Ureter (tissue), 1 donor: ENCODE measurements around the gene RNF103. TPM values are rescaled to one million over a fixed set of nuclear protein-coding genes. Genes with fewer than 3 reads are reported as not detected.
"Not testable (repeated sequence)": the region's sequence is repeated elsewhere in the genome, so short reads cannot be mapped to it uniquely, and the experiment has no call there.

ENCODE experiments used
- DNase-seq: peaks from one replicate; pipeline ENCODE4 v3.0.0-alpha.2; 2020; ENCODE audit warnings: low spot score
- total RNA-seq: library from RNA; stranded (reverse); gene quantifications from one replicate; pipeline ENCODE4 v1.2.4, GENCODE V29; 2023
- donor health status: DM: yes; HTN: yes; CAD: no.

RNF103 gene
- total RNA-seq, 1 donor from 2014 or later = 27.6 TPM

GRCh38 chr2:86623043-86623493 lies 597 bp downstream of the RNF103 start:
- peak; percentile 66 for DNase-seq

GRCh38 chr2:86622519-86623042 lies 1.1 kb downstream of the RNF103 start:
- peak; percentile 50 for DNase-seq

GRCh38 chr2:86621280-86621943 lies 2.3 kb downstream of the RNF103 start:
- DNase-seq = no peak

- DNase-seq = no peak
These were observed 5.9 kb downstream of the RNF103 start for GRCh38 chr2:86617738-86618137.

- DNase-seq = no peak
These were observed 6.5 kb downstream of the RNF103 start for GRCh38 chr2:86617153-86617552.

- DNase-seq = no peak
These were observed 7.2 kb downstream of the RNF103 start for GRCh38 chr2:86616502-86616901.

GRCh38 chr2:86615596-86615995 lies 8.1 kb downstream of the RNF103 start:
- no peak for DNase-seq

- DNase-seq = no peak
These were observed 10.2 kb downstream of the RNF103 start for GRCh38 chr2:86613515-86613914.

GRCh38 chr2:86610871-86611270 lies 12.8 kb downstream of the RNF103 start:
- no peak for DNase-seq

- no peak for DNase-seq
These were observed 14.7 kb downstream of the RNF103 start for GRCh38 chr2:86608832-86609410.

GRCh38 chr2:86603905-86604304 lies 19.8 kb downstream of the RNF103 start:
- no peak for DNase-seq

- DNase-seq = no peak
These were observed 24.7 kb downstream of the RNF103 start for GRCh38 chr2:86598966-86599365.

- DNase-seq = no peak
These were observed 27.5 kb downstream of the RNF103 start for GRCh38 chr2:86596118-86596517.

GRCh38 chr2:86593266-86593665 lies 30.4 kb downstream of the RNF103 start:
- DNase-seq = no peak

- DNase-seq = peak; percentile 47
These were observed 31.0 kb downstream of the RNF103 start for GRCh38 chr2:86592547-86593230.

GRCh38 chr2:86589701-86590100 lies 34.0 kb downstream of the RNF103 start:
- not testable (repeated sequence) for DNase-seq

- DNase-seq = no peak
These were observed 39.3 kb downstream of the RNF103 start for GRCh38 chr2:86584151-86584913.

- no peak for DNase-seq
These were observed 43.1 kb downstream of the RNF103 start for GRCh38 chr2:86580560-86580959.

- DNase-seq = no peak
These were observed 45.7 kb downstream of the RNF103 start for GRCh38 chr2:86577817-86578456.

- DNase-seq = no peak
These were observed 53.6 kb downstream of the RNF103 start for GRCh38 chr2:86570059-86570458.

- DNase-seq = no peak
These were observed 56.9 kb downstream of the RNF103 start for GRCh38 chr2:86566821-86567190.
